SK-N-SH (cell line): ENCODE results near the gene ALG6.

ENCODE experiments used
- CHD2 ChIP-seq: fragments of 150-350 bp; IDR thresholded peaks from 2 replicates; pipeline ENCODE4 v1.6.1; 2018; ENCODE audit warnings: low read length; ENCODE audit not compliant: partially characterized antibody
- EP300 ChIP-seq, 2 experiments: IDR thresholded peaks; 2 replicates each; pipeline versions ENCODE4 v1.4.0 to v1.6.1; 2012; ENCODE audit warnings: borderline replicate concordance in 1 of 2, low read depth in 1 of 2, low read length in 1 of 2
- TAF1 ChIP-seq: IDR thresholded peaks from 2 replicates; pipeline ENCODE4 v1.6.1; 2012; ENCODE audit warnings: low read depth, mild to moderate bottlenecking, low read length, moderate library complexity, borderline replicate concordance
- TCF12 ChIP-seq: IDR thresholded peaks from 2 replicates; pipeline ENCODE4 v1.4.0; 2012
- TF ChIP-seq, protein P1 (sequence below): fragments of 200-600 bp; sonication (generic); IDR thresholded peaks from 2 replicates; pipeline ENCODE4 v1.6.1; 2017; ENCODE audit warnings: antibody characterized with exemption, mild to moderate bottlenecking, moderate library complexity

DNA sequence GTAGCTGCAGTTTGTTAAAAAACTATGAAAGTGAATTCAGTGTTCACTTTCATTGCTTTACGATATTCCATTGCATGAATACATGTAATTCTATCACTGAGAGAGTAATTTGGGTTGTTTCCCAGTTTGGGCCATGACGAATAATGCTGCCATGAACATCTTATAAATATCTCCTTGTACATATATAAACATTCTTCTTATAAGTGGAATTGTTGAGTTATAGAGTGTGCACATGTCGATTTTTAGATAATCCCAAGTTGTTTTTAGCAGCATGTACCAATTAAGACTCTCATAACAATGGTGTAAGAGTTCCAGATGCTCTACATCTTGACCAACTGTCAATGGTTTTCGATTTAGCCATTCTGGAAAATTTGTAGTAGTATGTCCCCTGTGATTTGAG, 40.9 kb downstream of the ALG6 start:
- TF ChIP-seq, protein P1, sequence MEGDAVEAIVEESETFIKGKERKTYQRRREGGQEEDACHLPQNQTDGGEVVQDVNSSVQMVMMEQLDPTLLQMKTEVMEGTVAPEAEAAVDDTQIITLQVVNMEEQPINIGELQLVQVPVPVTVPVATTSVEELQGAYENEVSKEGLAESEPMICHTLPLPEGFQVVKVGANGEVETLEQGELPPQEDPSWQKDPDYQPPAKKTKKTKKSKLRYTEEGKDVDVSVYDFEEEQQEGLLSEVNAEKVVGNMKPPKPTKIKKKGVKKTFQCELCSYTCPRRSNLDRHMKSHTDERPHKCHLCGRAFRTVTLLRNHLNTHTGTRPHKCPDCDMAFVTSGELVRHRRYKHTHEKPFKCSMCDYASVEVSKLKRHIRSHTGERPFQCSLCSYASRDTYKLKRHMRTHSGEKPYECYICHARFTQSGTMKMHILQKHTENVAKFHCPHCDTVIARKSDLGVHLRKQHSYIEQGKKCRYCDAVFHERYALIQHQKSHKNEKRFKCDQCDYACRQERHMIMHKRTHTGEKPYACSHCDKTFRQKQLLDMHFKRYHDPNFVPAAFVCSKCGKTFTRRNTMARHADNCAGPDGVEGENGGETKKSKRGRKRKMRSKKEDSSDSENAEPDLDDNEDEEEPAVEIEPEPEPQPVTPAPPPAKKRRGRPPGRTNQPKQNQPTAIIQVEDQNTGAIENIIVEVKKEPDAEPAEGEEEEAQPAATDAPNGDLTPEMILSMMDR, result no peak
- TF ChIP-seq TAF1 (no peak), CHD2 (no peak), TCF12 (no peak), EP300 (IDR thresholded peaks at IDR 0.05; ENCODE audit: borderline replicate concordance in 1 of 2, low read depth in 1 of 2, low read length in 1 of 2) (no peak)
